ENCODE measurements around the gene MMD. TPM values are rescaled to one million over a fixed set of nuclear protein-coding genes. Genes with fewer than 3 reads are reported as not detected.
"Not testable (repeated sequence)": the region's sequence is repeated elsewhere in the genome, so short reads cannot be mapped to it uniquely, and the experiment has no call there.

The MMD gene
- total RNA-seq, 5 donors from 2014 or later (not counting 1 experiment from before 2014, with no cell fraction given): 12.8 to 26.3 (median 17.5) TPM

- H3K9me3 ChIP-seq; H3K9me3 Mint-ChIP-seq; H3K36me3 Mint-ChIP-seq; POLR2A ChIA-PET; DNase-seq; H3K4me1 Mint-ChIP-seq; H3K27me3 ChIP-seq (replicated peaks in 1 of 2; ENCODE audit: control insufficient read depth in 2 of 2, extremely low read depth in 1 of 2, insufficient read depth in 2 of 2, low read length in 1 of 2); ATAC-seq (replicated peaks in 1 of 4); H3K27ac ChIP-seq (ENCODE audit: low read length); H3K4me3 ChIP-seq (ENCODE audit: control insufficient read depth in 1 of 2, extremely low read depth in 1 of 2, low read length in 1 of 2); H3K4me3 Mint-ChIP-seq; H3K27ac Mint-ChIP-seq; H3K27me3 Mint-ChIP-seq; CTCF ChIA-PET; H3K4me1 ChIP-seq (ENCODE audit: control insufficient read depth in 1 of 2, extremely low read depth in 1 of 2, insufficient read depth in 2 of 2, low read length in 2 of 2); H3K36me3 ChIP-seq (ENCODE audit: control insufficient read depth in 2 of 2, extremely low read depth in 1 of 2, insufficient read depth in 1 of 2, low read length in 1 of 2): not testable (repeated sequence)
- 89% methylated on average over 4 of the region's 4 CpGs for WGBS (ENCODE audit: insufficient coverage)
Observed at GRCh38 chr17:55446004-55446403, 24.4 kb upstream of the MMD start.

GRCh38 chr17:55444471-55445441 is 23.1 kb upstream of the MMD start:
- Mint-ChIP-seq H3K4me1 (no peaks in the 10 kb centered on the region), H3K27me3 (no peaks in the 10 kb centered on the region), H3K27ac (no peak overlapping the region), H3K9me3 (no peaks in the 10 kb centered on the region), H3K36me3 (no peaks in the 10 kb centered on the region), H3K4me3 (no peak overlapping the region)
- no peak overlapping the region for H3K27ac ChIP-seq (ENCODE audit: low read length)
- ChIA-PET CTCF (no interaction called here), POLR2A (no interaction called here)
- H3K4me1 ChIP-seq (ENCODE audit: control insufficient read depth in 1 of 2, extremely low read depth in 1 of 2, insufficient read depth in 2 of 2, low read length in 2 of 2): no peaks in the 10 kb centered on the region
- DNase-seq (no peak), ATAC-seq (replicated peaks in 1 of 4) (no peak)
- H3K9me3 ChIP-seq: no peaks in the 10 kb centered on the region
- 94% methylated on average over 2 of the region's 6 CpGs for WGBS (ENCODE audit: insufficient coverage)
- no peaks in the 10 kb centered on the region for H3K27me3 ChIP-seq (replicated peaks in 1 of 2; ENCODE audit: control insufficient read depth in 2 of 2, extremely low read depth in 1 of 2, insufficient read depth in 2 of 2, low read length in 1 of 2)
- H3K4me3 ChIP-seq (ENCODE audit: control insufficient read depth in 1 of 2, extremely low read depth in 1 of 2, low read length in 1 of 2): no peak overlapping the region
- no peaks in the 10 kb centered on the region for H3K36me3 ChIP-seq (ENCODE audit: control insufficient read depth in 2 of 2, extremely low read depth in 1 of 2, insufficient read depth in 1 of 2, low read length in 1 of 2)

- Mint-ChIP-seq H3K27ac (no peak overlapping the region), H3K9me3 (no peaks in the 10 kb centered on the region), H3K4me1 (no peaks in the 10 kb centered on the region), H3K4me3 (no peak overlapping the region), H3K36me3 (no peaks in the 10 kb centered on the region), H3K27me3 (no peaks in the 10 kb centered on the region)
- DNase-seq: no peak
- Histone ChIP-seq H3K27ac (ENCODE audit: low read length) (no peak overlapping the region), H3K27me3 (replicated peaks in 1 of 2; ENCODE audit: control insufficient read depth in 2 of 2, extremely low read depth in 1 of 2, insufficient read depth in 2 of 2, low read length in 1 of 2) (no peaks in the 10 kb centered on the region), H3K4me3 (ENCODE audit: control insufficient read depth in 1 of 2, extremely low read depth in 1 of 2, low read length in 1 of 2) (no peak overlapping the region), H3K36me3 (ENCODE audit: control insufficient read depth in 2 of 2, extremely low read depth in 1 of 2, insufficient read depth in 1 of 2, low read length in 1 of 2) (no peaks in the 10 kb centered on the region), H3K9me3 (no peaks in the 10 kb centered on the region), H3K4me1 (ENCODE audit: control insufficient read depth in 1 of 2, extremely low read depth in 1 of 2, insufficient read depth in 2 of 2, low read length in 2 of 2) (no peaks in the 10 kb centered on the region)
- CTCF ChIA-PET: no interaction called here
- 88% methylated on average over 10 of the region's 10 CpGs for WGBS (ENCODE audit: insufficient coverage)
- POLR2A ChIA-PET: no interaction called here
- no peak for ATAC-seq (replicated peaks in 1 of 4)
Observed at GRCh38 chr17:55443904-55444303, 22.3 kb upstream of the MMD start.

- Histone ChIP-seq H3K27ac (ENCODE audit: low read length) (no peak overlapping the region), H3K27me3 (replicated peaks in 1 of 2; ENCODE audit: control insufficient read depth in 2 of 2, extremely low read depth in 1 of 2, insufficient read depth in 2 of 2, low read length in 1 of 2) (no peaks in the 10 kb centered on the region), H3K4me3 (ENCODE audit: control insufficient read depth in 1 of 2, extremely low read depth in 1 of 2, low read length in 1 of 2) (no peak overlapping the region), H3K4me1 (ENCODE audit: control insufficient read depth in 1 of 2, extremely low read depth in 1 of 2, insufficient read depth in 2 of 2, low read length in 2 of 2) (no peaks in the 10 kb centered on the region), H3K36me3 (ENCODE audit: control insufficient read depth in 2 of 2, extremely low read depth in 1 of 2, insufficient read depth in 1 of 2, low read length in 1 of 2) (no peaks in the 10 kb centered on the region), H3K9me3 (no peaks in the 10 kb centered on the region)
- ChIA-PET CTCF (no interaction called here), POLR2A (no interaction called here)
- no CpG with 5 or more reads among the region's 6 CpGs for WGBS (ENCODE audit: insufficient coverage)
- no peaks in the 10 kb centered on the region for H3K9me3 Mint-ChIP-seq
- DNase-seq (no peak), ATAC-seq (replicated peaks in 1 of 4) (no peak)
- no peak overlapping the region for H3K4me3 Mint-ChIP-seq
- H3K27me3 Mint-ChIP-seq: peaks cover 2% of the 10 kb centered on the region in 2 donors
- H3K27ac Mint-ChIP-seq: no peak overlapping the region
- H3K36me3 Mint-ChIP-seq: no peaks in the 10 kb centered on the region
- H3K4me1 Mint-ChIP-seq: no peaks in the 10 kb centered on the region
Observed at GRCh38 chr17:55442953-55443683, 21.5 kb upstream of the MMD start.

GRCh38 chr17:55442462-55442861 is 20.8 kb upstream of the MMD start:
- 82% methylated on average over 5 of the region's 5 CpGs for WGBS (ENCODE audit: insufficient coverage)
- H3K27me3 Mint-ChIP-seq: peaks cover 7% of the 10 kb centered on the region in 2 donors

GRCh38 chr17:55441544-55441943 is 19.9 kb upstream of the MMD start:
- Mint-ChIP-seq H3K27me3 (peaks cover 7 to 8% of the 10 kb centered on the region in 2 donors), H3K4me3 (no peak overlapping the region), H3K36me3 (no peaks in the 10 kb centered on the region), H3K4me1 (peaks cover 0 to 3% (median 0%) of the 10 kb centered on the region in 3 donors), H3K27ac (no peak overlapping the region), H3K9me3 (no peaks in the 10 kb centered on the region)
- no peak overlapping the region for H3K27ac ChIP-seq (ENCODE audit: low read length)
- no peaks in the 10 kb centered on the region for H3K36me3 ChIP-seq (ENCODE audit: control insufficient read depth in 2 of 2, extremely low read depth in 1 of 2, insufficient read depth in 1 of 2, low read length in 1 of 2)
- CTCF ChIA-PET: no interaction called here
- no peak for DNase-seq
- peak in 1 of 4 experiments; percentile 7 for ATAC-seq (replicated peaks in 1 of 4)
- H3K27me3 ChIP-seq (replicated peaks in 1 of 2; ENCODE audit: control insufficient read depth in 2 of 2, extremely low read depth in 1 of 2, insufficient read depth in 2 of 2, low read length in 1 of 2): no peaks in the 10 kb centered on the region
- no CpG with 5 or more reads among the region's 2 CpGs for WGBS (ENCODE audit: insufficient coverage)
- H3K4me1 ChIP-seq (ENCODE audit: control insufficient read depth in 1 of 2, extremely low read depth in 1 of 2, insufficient read depth in 2 of 2, low read length in 2 of 2): no peaks in the 10 kb centered on the region
- POLR2A ChIA-PET: no interaction called here
- H3K4me3 ChIP-seq (ENCODE audit: control insufficient read depth in 1 of 2, extremely low read depth in 1 of 2, low read length in 1 of 2): no peak overlapping the region
- no peaks in the 10 kb centered on the region for H3K9me3 ChIP-seq

More at GRCh38 chr17:55442462-55442861, 20.8 kb upstream of the MMD start:
- H3K27ac ChIP-seq (ENCODE audit: low read length): no peak overlapping the region
- Mint-ChIP-seq H3K9me3 (no peaks in the 10 kb centered on the region), H3K27ac (no peak overlapping the region), H3K4me1 (no peaks in the 10 kb centered on the region), H3K4me3 (no peak overlapping the region), H3K36me3 (no peaks in the 10 kb centered on the region)
- ChIA-PET POLR2A (no interaction called here), CTCF (no interaction called here)
- no peaks in the 10 kb centered on the region for H3K36me3 ChIP-seq (ENCODE audit: control insufficient read depth in 2 of 2, extremely low read depth in 1 of 2, insufficient read depth in 1 of 2, low read length in 1 of 2)
- DNase-seq (no peak), ATAC-seq (replicated peaks in 1 of 4) (no peak)
- no peak overlapping the region for H3K4me3 ChIP-seq (ENCODE audit: control insufficient read depth in 1 of 2, extremely low read depth in 1 of 2, low read length in 1 of 2)
- no peaks in the 10 kb centered on the region for H3K27me3 ChIP-seq (replicated peaks in 1 of 2; ENCODE audit: control insufficient read depth in 2 of 2, extremely low read depth in 1 of 2, insufficient read depth in 2 of 2, low read length in 1 of 2)
- no peaks in the 10 kb centered on the region for H3K9me3 ChIP-seq
- H3K4me1 ChIP-seq (ENCODE audit: control insufficient read depth in 1 of 2, extremely low read depth in 1 of 2, insufficient read depth in 2 of 2, low read length in 2 of 2): no peaks in the 10 kb centered on the region

Data from T-cell (primary cell).